GM12874 (cell line): ENCODE measurements around the gene KLF9.

Source experiments
- CTCF ChIP-seq: IDR thresholded peaks from 2 replicates; pipeline ENCODE4 v1.5.1; 2011; ENCODE audit warnings: low read depth, mild to moderate bottlenecking, control low read depth, low read length, moderate library complexity; ENCODE audit not compliant: insufficient read depth

Gene KLF9

GRCh38 chr9:70347046-70347445, 67.4 kb downstream of the KLF9 start:
- TF ChIP-seq CTCF, result no peak

GRCh38 chr9:70340572-70340971, 73.9 kb downstream of the KLF9 start:
- TF ChIP-seq CTCF, result no peak
